B cell (primary cell): ENCODE data around the gene CAPN3.

Experiments used
- CTCF ChIP-seq: fragments of 200-600 bp; IDR thresholded peaks from one replicate; pipeline ENCODE4 v1.8.0; 2022; ENCODE audit warnings: antibody characterized with exemption, mild to moderate bottlenecking
- EZH2 ChIP-seq: IDR thresholded peaks from 2 replicates; pipeline ENCODE4 v1.6.1; 2012; ENCODE audit warnings: borderline replicate concordance, low read depth, mild to moderate bottlenecking, moderate library complexity, low read length; ENCODE audit not compliant: insufficient read depth, poor library complexity, severe bottlenecking

GRCh38 chr15:42444415-42445063, 85.2 kb downstream of the CAPN3 start:
- no peak for TF ChIP-seq CTCF
- no peak for TF ChIP-seq EZH2
